Myocyte (in vitro differentiated cells): Measurements from ENCODE around the gene ADA. TPM values are rescaled to one million over a fixed set of nuclear protein-coding genes. Genes with fewer than 3 reads are reported as not detected.
"Not testable (repeated sequence)": the region's sequence is repeated elsewhere in the genome, so short reads cannot be mapped to it uniquely, and the experiment has no call there.

Source experiments
- DNase-seq: peaks from one replicate; pipeline ENCODE4 v3.0.0-alpha.2; 2012; ENCODE audit warnings: low read depth
- polyA plus RNA-seq: library from polyadenylated mRNA; unstranded; fragments of >200 nt; gene quantifications from one replicate; pipeline ENCODE4 v1.2.1, GENCODE V29; 2012; ENCODE audit warnings: missing spikeins
- total RNA-seq: library from RNA; depleted of rRNA; stranded (reverse); fragments of >200 nt; gene quantifications from 2 replicates; pipeline ENCODE4 v1.2.3, GENCODE V29; 2014

Gene ADA
- total RNA-seq: 1.4 and 3.8 TPM in 2 replicates
- polyA plus RNA-seq: 3.5 TPM

- peak; percentile 60 for DNase-seq
Observed at GRCh38 chr20:44651684-44652423, at the start of gene ADA. Gene ADA, minus strand, starts transcription at chr20:44651699. Its CDS starts 92 bp downstream, at chr20:44651607.

GRCh38 chr20:44700306-44700705 lies 48.8 kb upstream of the ADA start:
- no peak for DNase-seq

GRCh38 chr20:44698351-44698750 lies 46.9 kb upstream of the ADA start:
- DNase-seq: no peak

- not testable (repeated sequence) for DNase-seq
Observed at GRCh38 chr20:44697041-44697440, 45.5 kb upstream of the ADA start.

GRCh38 chr20:44696315-44696714 lies 44.8 kb upstream of the ADA start:
- no peak for DNase-seq

GRCh38 chr20:44695674-44696300 lies 44.3 kb upstream of the ADA start:
- no peak for DNase-seq

- no peak for DNase-seq
Observed at GRCh38 chr20:44695295-44695673, 43.8 kb upstream of the ADA start.

- no peak for DNase-seq
Observed at GRCh38 chr20:44694159-44694558, 42.7 kb upstream of the ADA start.

GRCh38 chr20:44693627-44694026 lies 42.1 kb upstream of the ADA start:
- no peak for DNase-seq

- DNase-seq: peak; percentile 92
Observed at GRCh38 chr20:44692932-44693480, 41.5 kb upstream of the ADA start.

- no peak for DNase-seq
Observed at GRCh38 chr20:44691424-44692423, 40.2 kb upstream of the ADA start.

- DNase-seq: no peak
Observed at GRCh38 chr20:44690781-44691423, 39.4 kb upstream of the ADA start.

GRCh38 chr20:44689809-44690208 lies 38.3 kb upstream of the ADA start:
- DNase-seq: no peak

GRCh38 chr20:44688053-44688625 lies 36.6 kb upstream of the ADA start:
- DNase-seq: no peak

- DNase-seq: no peak
Observed at GRCh38 chr20:44686934-44687333, 35.4 kb upstream of the ADA start.

- DNase-seq: no peak
Observed at GRCh38 chr20:44684047-44684967, 32.8 kb upstream of the ADA start.

- DNase-seq: peak; percentile 41
Observed at GRCh38 chr20:44683263-44684046, 32.0 kb upstream of the ADA start.

GRCh38 chr20:44681796-44682566 lies 30.5 kb upstream of the ADA start:
- no peak for DNase-seq
